SKM-1 treated with dmso at 0.1 percent for 144 hours (cell line): ENCODE results near the gene ZC2HC1C.
"Not testable (repeated sequence)": the region's sequence is repeated elsewhere in the genome, so short reads cannot be mapped to it uniquely, and the experiment has no call there.

Experiments
- DNase-seq: peaks from one replicate; lab custom pipeline; 2025; ENCODE audit not compliant: unreplicated experiment; lab: John Stamatoyannopoulos, UW

ZC2HC1C gene

GRCh38 chr14:75091251-75091650 is 21.8 kb downstream of the ZC2HC1C start:
- no peak for DNase-seq

- no peak for DNase-seq
These were observed 23.3 kb downstream of the ZC2HC1C start for GRCh38 chr14:75092698-75093097.

GRCh38 chr14:75094896-75095295 is 25.5 kb downstream of the ZC2HC1C start:
- no peak for DNase-seq

- no peak for DNase-seq
These were observed 26.2 kb downstream of the ZC2HC1C start for GRCh38 chr14:75095690-75096089.

- DNase-seq = no peak
These were observed 27.5 kb downstream of the ZC2HC1C start for GRCh38 chr14:75096959-75097358.

- no peak for DNase-seq
These were observed 28.8 kb downstream of the ZC2HC1C start for GRCh38 chr14:75098212-75098611.

GRCh38 chr14:75098682-75099081 is 29.2 kb downstream of the ZC2HC1C start:
- DNase-seq = no peak

- no peak for DNase-seq
These were observed 32.0 kb downstream of the ZC2HC1C start for GRCh38 chr14:75101491-75101890.

GRCh38 chr14:75107186-75107585 is 37.7 kb downstream of the ZC2HC1C start:
- DNase-seq = no peak

GRCh38 chr14:75109877-75110276 is 40.4 kb downstream of the ZC2HC1C start:
- no peak for DNase-seq

- DNase-seq = no peak
These were observed 44.6 kb downstream of the ZC2HC1C start for GRCh38 chr14:75113932-75114539.

- DNase-seq = no peak
These were observed 49.6 kb downstream of the ZC2HC1C start for GRCh38 chr14:75119056-75119455.

- peak; percentile 56 for DNase-seq
These were observed 51.3 kb downstream of the ZC2HC1C start for GRCh38 chr14:75120541-75121291.

- no peak for DNase-seq
These were observed 52.1 kb downstream of the ZC2HC1C start for GRCh38 chr14:75121552-75121951.

GRCh38 chr14:75123991-75124390 is 54.5 kb downstream of the ZC2HC1C start:
- DNase-seq = no peak

GRCh38 chr14:75125617-75126016 is 56.2 kb downstream of the ZC2HC1C start:
- DNase-seq = no peak

GRCh38 chr14:75126121-75126544 is 56.7 kb downstream of the ZC2HC1C start:
- DNase-seq = no peak

- peak; percentile 65 for DNase-seq
These were observed 57.4 kb downstream of the ZC2HC1C start, which contains the start of gene NEK9 for GRCh38 chr14:75126679-75127473. Gene NEK9 (minus strand): TSS chr14:75127048. CDS start chr14:75126921, 127 bp downstream.

- DNase-seq = not testable (repeated sequence)
These were observed 58.0 kb downstream of the ZC2HC1C start for GRCh38 chr14:75127474-75127820.

GRCh38 chr14:75127903-75128595 is 58.6 kb downstream of the ZC2HC1C start:
- DNase-seq = no peak

- DNase-seq = no peak
These were observed 59.2 kb downstream of the ZC2HC1C start for GRCh38 chr14:75128596-75128990.
